Subcutaneous abdominal adipose tissue (tissue), 5 donors: ENCODE measurements around the gene SORCS2.

Experiments used
- H3K27ac ChIP-seq: one replicate; pipeline ENCODE4 v1.7.0; 2013; ENCODE audit warnings: low read depth, mild to moderate bottlenecking, inconsistent platforms, low read length, moderate library complexity
- H3K27me3 ChIP-seq, 5 donors: one replicate each; pipeline ENCODE4 v1.7.0; 2013; ENCODE audit warnings: low read length in 5 of 5, inconsistent platforms in 1 of 5; ENCODE audit not compliant: control insufficient read depth in 5 of 5, insufficient read depth in 4 of 5
- H3K36me3 ChIP-seq, 5 donors: one replicate each; pipeline ENCODE4 v1.7.0; 2013; ENCODE audit warnings: low read length in 5 of 5; ENCODE audit not compliant: control insufficient read depth in 5 of 5, insufficient read depth in 5 of 5
- H3K4me1 ChIP-seq, 5 donors: one replicate each; pipeline ENCODE4 v1.7.0; 2013; ENCODE audit warnings: low read length in 5 of 5, mild to moderate bottlenecking in 3 of 5, moderate library complexity in 1 of 5; ENCODE audit not compliant: control insufficient read depth in 5 of 5, insufficient read depth in 5 of 5
- H3K4me3 ChIP-seq, 5 donors: one replicate each; pipeline ENCODE4 v1.7.0; 2013; ENCODE audit warnings: low read length in 5 of 5, low read depth in 1 of 5
- H3K9ac ChIP-seq, 5 donors: one replicate each; pipeline ENCODE4 v1.7.0; 2013; ENCODE audit warnings: low read length in 5 of 5, mild to moderate bottlenecking in 4 of 5, moderate library complexity in 3 of 5
- H3K9me3 ChIP-seq, 5 donors: one replicate each; pipeline ENCODE4 v1.7.0; 2013; ENCODE audit warnings: low read length in 5 of 5; ENCODE audit not compliant: control insufficient read depth in 5 of 5
- donor health status: healthy.
- donor health status: healthy.
- donor health status: healthy.
- donor health status: healthy.
- donor health status: healthy.

Gene SORCS2

DNA sequence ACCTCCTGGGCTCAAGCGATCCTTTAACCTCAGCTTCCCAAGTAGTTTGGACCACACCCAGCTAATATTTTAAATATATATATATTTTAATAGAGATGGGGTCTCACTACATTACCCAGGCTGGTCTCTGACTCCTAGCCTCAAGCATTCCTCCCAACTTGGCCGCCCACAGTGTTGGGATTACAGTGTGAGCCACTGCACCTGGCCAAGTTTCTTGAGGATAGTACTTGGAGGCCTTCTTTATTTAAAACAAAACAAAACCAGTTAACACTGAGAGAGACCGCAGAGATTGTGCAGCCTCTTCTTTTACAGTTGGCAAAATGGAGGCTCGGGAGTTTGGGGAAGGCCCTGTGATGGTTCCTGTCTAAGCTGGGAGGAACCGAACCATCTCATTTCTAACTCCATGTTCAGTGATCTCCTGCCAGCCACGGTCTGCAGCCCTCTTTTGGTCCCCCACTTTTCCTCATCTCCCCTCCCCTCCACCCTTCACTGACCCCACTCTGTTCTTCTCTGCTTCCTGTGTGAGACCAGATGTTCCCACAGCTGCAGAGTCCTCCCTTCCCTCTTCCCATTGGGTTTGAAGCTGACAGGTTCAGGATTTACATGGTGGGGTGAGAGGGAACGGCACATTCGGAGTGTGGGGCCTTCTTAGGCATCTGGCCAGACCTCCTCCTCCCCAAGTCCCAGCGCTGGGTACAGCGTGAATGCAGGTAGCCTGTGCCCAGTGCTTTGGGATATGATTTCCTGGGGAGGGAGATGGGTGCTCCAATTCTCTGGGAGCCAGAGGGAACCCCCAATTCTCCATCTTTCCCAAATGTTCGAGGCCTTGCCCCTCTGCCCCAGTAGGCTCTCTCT is 1.4 kb upstream of the SORCS2 start:
- peaks cover 0 to 13% (median 10%) of the 10 kb centered on the region in 5 donors for H3K4me1 ChIP-seq
- peaks cover 24 to 72% (median 66%) of the 10 kb centered on the region in 5 donors for H3K27me3 ChIP-seq
- H3K36me3 ChIP-seq = no peaks in the 10 kb centered on the region
- H3K9me3 ChIP-seq = no peaks in the 10 kb centered on the region
- H3K4me3 ChIP-seq = no peak overlapping the region
- H3K9ac ChIP-seq = no peak overlapping the region
- no peak overlapping the region for H3K27ac ChIP-seq

GRCh38 chr4:7191546-7192251 is 639 bp upstream of the SORCS2 start:
- peaks cover 0 to 13% (median 10%) of the 10 kb centered on the region in 5 donors for H3K4me1 ChIP-seq
- no peaks in the 10 kb centered on the region for H3K9me3 ChIP-seq
- no peak overlapping the region for H3K9ac ChIP-seq
- no peak overlapping the region for H3K4me3 ChIP-seq
- H3K36me3 ChIP-seq = no peaks in the 10 kb centered on the region
- H3K27me3 ChIP-seq = peaks cover 24 to 68% (median 63%) of the 10 kb centered on the region in 5 donors
- H3K27ac ChIP-seq = no peak overlapping the region

- Histone ChIP-seq H3K27ac (no peak overlapping the region), H3K9me3 (no peaks in the 10 kb centered on the region), H3K36me3 (no peaks in the 10 kb centered on the region), H3K4me1 (peaks cover 0 to 15% (median 10%) of the 10 kb centered on the region in 5 donors), H3K4me3 (peak overlapping the region in 4 of 5 donors; percentile 22 to 53 (median 40)), H3K9ac (no peak overlapping the region), H3K27me3 (peaks cover 29 to 70% (median 52%) of the 10 kb centered on the region in 5 donors)
Measured at GRCh38 chr4:7193030-7193958, 956 bp downstream of the SORCS2 start.

DNA sequence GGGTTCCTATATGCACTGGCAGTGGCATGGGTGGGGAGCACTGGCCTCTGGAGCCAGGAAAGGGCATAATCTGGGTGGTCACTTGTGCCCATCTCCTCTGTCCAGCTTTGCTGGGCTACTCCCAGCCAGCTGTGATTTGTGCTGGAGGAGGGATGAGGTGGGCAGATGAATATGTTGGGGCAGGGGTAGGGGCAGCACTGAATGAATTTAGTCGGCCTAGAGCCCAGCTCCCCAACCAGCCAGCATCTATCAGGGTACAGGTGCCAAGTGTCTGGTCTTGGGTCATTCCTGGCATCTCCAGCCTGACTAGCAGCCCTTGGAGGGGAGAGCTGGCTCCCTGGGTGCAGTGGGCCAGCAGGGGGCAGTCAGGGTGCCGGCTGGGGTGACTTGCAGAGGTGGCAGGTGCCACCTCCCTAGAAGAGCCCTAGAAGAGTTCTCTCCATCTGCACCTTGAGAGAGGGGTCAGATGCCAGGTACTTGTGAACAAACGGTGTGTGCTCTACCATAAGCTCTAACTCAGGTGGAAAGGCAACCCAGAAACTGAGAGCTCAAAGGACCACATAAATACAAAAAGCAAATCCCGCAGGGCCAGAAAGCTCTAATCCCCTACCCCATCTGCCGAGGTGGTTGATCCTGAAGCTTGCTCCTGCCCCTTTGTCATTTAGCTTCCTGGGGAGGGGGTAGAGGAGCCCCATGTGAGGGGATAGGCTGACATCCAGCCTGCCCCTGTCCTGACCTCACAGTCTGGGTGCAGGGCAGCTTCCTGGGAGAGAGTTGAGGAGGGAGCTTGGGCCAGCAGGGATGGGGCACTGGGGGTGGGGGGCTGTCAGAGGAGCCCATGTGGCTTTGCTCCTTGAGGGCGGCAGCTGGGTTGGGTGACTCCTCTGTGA is 2.2 kb downstream of the SORCS2 start:
- Histone ChIP-seq H3K4me3 (no peak overlapping the region), H3K9me3 (no peaks in the 10 kb centered on the region), H3K4me1 (peaks cover 0 to 15% (median 10%) of the 10 kb centered on the region in 5 donors), H3K27me3 (peaks cover 20 to 64% (median 40%) of the 10 kb centered on the region in 5 donors), H3K36me3 (no peaks in the 10 kb centered on the region), H3K27ac (no peak overlapping the region), H3K9ac (no peak overlapping the region)

GRCh38 chr4:7195141-7195515 is 2.8 kb downstream of the SORCS2 start:
- Histone ChIP-seq H3K4me1 (peaks cover 0 to 15% (median 10%) of the 10 kb centered on the region in 5 donors), H3K9me3 (no peaks in the 10 kb centered on the region), H3K27me3 (peaks cover 20 to 61% (median 35%) of the 10 kb centered on the region in 5 donors), H3K27ac (no peak overlapping the region), H3K4me3 (no peak overlapping the region), H3K36me3 (no peaks in the 10 kb centered on the region), H3K9ac (no peak overlapping the region)

DNA sequence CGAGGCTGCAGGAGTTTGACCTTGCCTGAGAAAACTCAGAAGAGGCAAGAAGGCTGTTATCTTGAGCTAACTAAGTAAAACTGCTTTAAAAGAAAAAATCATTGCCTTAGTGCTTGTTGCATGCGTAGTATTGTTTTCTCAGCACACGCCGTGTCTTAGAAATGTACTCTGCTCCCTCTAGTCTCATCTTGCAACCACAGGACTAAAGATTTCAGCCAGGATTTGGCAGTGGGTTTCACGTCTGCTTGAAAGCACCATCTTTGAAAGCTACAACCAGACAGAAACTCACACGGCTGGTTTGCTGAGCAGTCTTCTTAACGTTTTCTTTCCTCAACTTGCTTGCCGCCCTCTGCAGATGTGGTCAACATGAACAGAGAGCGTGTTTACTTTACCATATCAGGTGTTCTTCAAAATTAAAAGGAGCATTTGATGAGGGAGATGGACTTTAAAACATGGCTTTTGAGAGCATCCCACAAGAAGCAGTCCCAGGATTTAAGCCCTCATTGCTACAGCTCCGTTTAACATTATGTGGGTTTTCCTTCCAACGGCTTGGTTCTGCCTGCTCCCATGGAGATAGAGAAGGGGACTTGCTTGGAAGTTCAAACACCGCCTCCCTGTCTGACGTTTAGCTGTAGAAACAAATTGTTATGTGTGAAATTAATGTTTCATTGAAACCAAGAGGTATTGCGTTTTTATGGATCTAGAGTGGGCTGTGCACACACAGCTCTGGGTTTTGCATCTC is 3.4 kb downstream of the SORCS2 start:
- H3K4me3 ChIP-seq = no peak overlapping the region
- no peaks in the 10 kb centered on the region for H3K9me3 ChIP-seq
- H3K9ac ChIP-seq = no peak overlapping the region
- H3K27me3 ChIP-seq = peaks cover 20 to 60% (median 37%) of the 10 kb centered on the region in 5 donors
- no peaks in the 10 kb centered on the region for H3K36me3 ChIP-seq
- H3K27ac ChIP-seq = no peak overlapping the region
- H3K4me1 ChIP-seq = peaks cover 0 to 15% (median 10%) of the 10 kb centered on the region in 5 donors

GRCh38 chr4:7196288-7196651 is 3.9 kb downstream of the SORCS2 start:
- Histone ChIP-seq H3K27ac (no peak overlapping the region), H3K9me3 (no peaks in the 10 kb centered on the region), H3K27me3 (peaks cover 20 to 59% (median 32%) of the 10 kb centered on the region in 5 donors), H3K4me3 (no peak overlapping the region), H3K4me1 (peaks cover 0 to 15% (median 10%) of the 10 kb centered on the region in 5 donors), H3K9ac (no peak overlapping the region), H3K36me3 (no peaks in the 10 kb centered on the region)

DNA sequence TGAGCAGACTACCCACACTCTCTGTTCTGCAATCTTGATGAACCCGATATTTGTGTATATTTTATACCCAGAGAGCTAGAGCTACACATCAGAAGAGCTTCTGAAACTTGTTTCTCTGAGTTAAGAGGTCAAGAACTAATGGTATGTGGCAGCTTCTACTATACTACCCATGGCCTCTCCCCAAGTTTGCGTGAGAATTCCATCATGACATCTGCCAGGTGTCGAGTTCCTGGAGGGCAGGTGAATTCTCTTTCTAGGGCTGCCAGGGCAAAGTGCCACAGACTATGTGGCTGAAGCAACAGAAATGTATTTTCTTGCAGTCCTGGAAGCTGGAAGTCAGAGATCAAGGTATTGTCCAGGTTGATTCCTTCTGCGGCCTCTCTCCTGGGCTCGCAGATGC is 4.4 kb downstream of the SORCS2 start:
- H3K9ac ChIP-seq = no peak overlapping the region
- H3K27me3 ChIP-seq = peaks cover 20 to 56% (median 29%) of the 10 kb centered on the region in 5 donors
- no peak overlapping the region for H3K27ac ChIP-seq
- H3K4me3 ChIP-seq = no peak overlapping the region
- H3K36me3 ChIP-seq = no peaks in the 10 kb centered on the region
- H3K9me3 ChIP-seq = no peaks in the 10 kb centered on the region
- H3K4me1 ChIP-seq = peaks cover 0 to 15% (median 10%) of the 10 kb centered on the region in 5 donors
